RCC 7860 (cell line): ENCODE results near the gene ZNF180.
"Not testable (repeated sequence)": the region's sequence is repeated elsewhere in the genome, so short reads cannot be mapped to it uniquely, and the experiment has no call there.

Source experiments
- DNase-seq: peaks from one replicate; pipeline ENCODE4 v3.0.0-alpha.2; 2015; ENCODE audit warnings: low spot score
- FAIRE-seq: peaks from 2 replicates; lab custom pipeline; 2012; peaks lifted over from hg19 to GRCh38; lab: Jason Lieb, UNC

Gene ZNF180

GRCh38 chr19:44499962-44500949, at the start of gene ZNF180:
Gene ZNF180, minus strand, starts transcription at chr19:44500522. Its CDS starts 3,188 bp downstream, at chr19:44497334.
- DNase-seq, result peak; percentile 82
- FAIRE-seq, result no peak

GRCh38 chr19:44549507-44549906, 49.2 kb upstream of the ZNF180 start:
- FAIRE-seq, result no peak
- DNase-seq, result no peak

GRCh38 chr19:44548736-44549135, 48.4 kb upstream of the ZNF180 start:
- DNase-seq (peak; percentile 97), FAIRE-seq (peak; percentile 95)

GRCh38 chr19:44544031-44544430, 43.7 kb upstream of the ZNF180 start:
- DNase-seq (no peak), FAIRE-seq (no peak)

GRCh38 chr19:44542671-44543070, 42.3 kb upstream of the ZNF180 start:
- FAIRE-seq (no peak), DNase-seq (no peak)

GRCh38 chr19:44540736-44541135, 40.4 kb upstream of the ZNF180 start:
- no peak for FAIRE-seq
- no peak for DNase-seq

GRCh38 chr19:44539991-44540390, 39.7 kb upstream of the ZNF180 start:
- DNase-seq (no peak), FAIRE-seq (no peak)

GRCh38 chr19:44539236-44539826, 39.0 kb upstream of the ZNF180 start:
- FAIRE-seq, result no peak

GRCh38 chr19:44535361-44535760, 35.0 kb upstream of the ZNF180 start:
- DNase-seq, FAIRE-seq: not testable (repeated sequence)

More at GRCh38 chr19:44539236-44539826, 39.0 kb upstream of the ZNF180 start:
- no peak for DNase-seq

- DNase-seq (no peak), FAIRE-seq (no peak)
Observed at GRCh38 chr19:44532819-44533218, 32.5 kb upstream of the ZNF180 start.

- no peak for FAIRE-seq
Observed at GRCh38 chr19:44530777-44531176, 30.5 kb upstream of the ZNF180 start.

GRCh38 chr19:44529536-44529935, 29.2 kb upstream of the ZNF180 start, which contains the start of gene CEACAM20:
Gene CEACAM20, minus strand, starts transcription at chr19:44529675. Its CDS starts 166 bp downstream, at chr19:44529509.
- no peak for FAIRE-seq
- no peak for DNase-seq

More at GRCh38 chr19:44530777-44531176, 30.5 kb upstream of the ZNF180 start:
- DNase-seq, result no peak

GRCh38 chr19:44527554-44527953, 27.2 kb upstream of the ZNF180 start:
- DNase-seq, result no peak
- no peak for FAIRE-seq

- no peak for FAIRE-seq
Observed at GRCh38 chr19:44525721-44526430, 25.6 kb upstream of the ZNF180 start.

GRCh38 chr19:44521370-44521769, 21.0 kb upstream of the ZNF180 start:
- DNase-seq (no peak), FAIRE-seq (no peak)

More at GRCh38 chr19:44525721-44526430, 25.6 kb upstream of the ZNF180 start:
- DNase-seq, result no peak

- DNase-seq (no peak), FAIRE-seq (no peak)
Observed at GRCh38 chr19:44517146-44517545, 16.8 kb upstream of the ZNF180 start.

GRCh38 chr19:44515907-44516306, 15.6 kb upstream of the ZNF180 start:
- DNase-seq (no peak), FAIRE-seq (no peak)

GRCh38 chr19:44515031-44515430, 14.7 kb upstream of the ZNF180 start:
- FAIRE-seq (no peak), DNase-seq (no peak)

- no peak for FAIRE-seq
- peak; percentile 32 for DNase-seq
Observed at GRCh38 chr19:44512326-44513298, 12.3 kb upstream of the ZNF180 start.

- DNase-seq, result no peak
- FAIRE-seq, result no peak
Observed at GRCh38 chr19:44509478-44509877, 9.2 kb upstream of the ZNF180 start.
